SK-N-SH (cell line): ENCODE results near the gene C2orf92.
"Not testable (repeated sequence)": the region's sequence is repeated elsewhere in the genome, so short reads cannot be mapped to it uniquely, and the experiment has no call there.

ENCODE experiments used
- CTCF ChIP-seq: fragments of 200-600 bp; sonication (generic); IDR thresholded peaks from 2 replicates; pipeline ENCODE4 v1.6.1; 2017; ENCODE audit warnings: antibody characterized with exemption, mild to moderate bottlenecking, moderate library complexity
- EP300 ChIP-seq, 2 experiments: IDR thresholded peaks; 2 replicates each; pipeline versions ENCODE4 v1.4.0 to v1.6.1; 2012; ENCODE audit warnings: borderline replicate concordance in 1 of 2, low read depth in 1 of 2, low read length in 1 of 2
- EZH2phosphoT487 ChIP-seq: fragments of 200-600 bp; sonication (generic); IDR thresholded peaks from 2 replicates; pipeline ENCODE4 v1.6.1; 2017; ENCODE audit warnings: low read depth, mixed run types, mild to moderate bottlenecking, antibody characterized with exemption, moderate library complexity, borderline replicate concordance
- FOXJ3 ChIP-seq: sonication (generic); formaldehyde crosslinking; IDR thresholded peaks from 2 replicates; pipeline ENCODE4 v1.5.1; 2020; ENCODE audit warnings: mild to moderate bottlenecking, missing genetic modification reagents
- GABPA ChIP-seq: IDR thresholded peaks from 2 replicates; pipeline ENCODE4 v1.4.0; 2012; ENCODE audit warnings: low read depth, mild to moderate bottlenecking
- JUND ChIP-seq: IDR thresholded peaks from 2 replicates; pipeline ENCODE4 v1.4.0; 2012
- POLR2AphosphoS5 ChIP-seq: IDR thresholded peaks from 2 replicates; pipeline ENCODE4 v1.6.1; 2012; ENCODE audit warnings: low read depth, low read length
- RCOR1 ChIP-seq: fragments of 150-350 bp; IDR thresholded peaks from 2 replicates; pipeline ENCODE4 v1.6.1; 2017; ENCODE audit warnings: antibody characterized with exemption, low read length
- ZBTB33 ChIP-seq: IDR thresholded peaks from 2 replicates; pipeline ENCODE4 v1.4.0; 2012; ENCODE audit warnings: low read depth, borderline replicate concordance

GRCh38 chr2:97626049-97626430, 43.5 kb upstream of the C2orf92 start:
- not testable (repeated sequence) for TF ChIP-seq RCOR1; EZH2phosphoT487; CTCF; JUND; FOXJ3 (CRISPR knock-in tag); POLR2AphosphoS5; GABPA; EP300 (IDR thresholded peaks at IDR 0.05; ENCODE audit: borderline replicate concordance in 1 of 2, low read depth in 1 of 2, low read length in 1 of 2); ZBTB33
